Measurements from ENCODE around the gene VCAM1. TPM values are rescaled to one million over a fixed set of nuclear protein-coding genes. Genes with fewer than 3 reads are reported as not detected.

Gene VCAM1
- total and polyA plus RNA-seq, 2 donors (not counting 3 experiments of a cell fraction or from before 2014, with no cell fraction given), result 1.8 to 2.3 TPM

- no peaks in the 10 kb centered on the region for H3K27me3 ChIP-seq (ENCODE audit: control insufficient read depth in 2 of 2, insufficient read depth in 2 of 2, low read length in 2 of 2)
- no peak overlapping the region for H3K4me3 ChIP-seq (replicated peaks in 1 of 3; ENCODE audit: insufficient read depth in 1 of 3, low read depth in 1 of 3, low read length in 3 of 3)
- H3K4me2 ChIP-seq (ENCODE audit: insufficient read depth, low read length), result peak overlapping the region; percentile 86
- BruUV-seq (replicated peaks), result no TSS peak
- H3K36me3 ChIP-seq (ENCODE audit: control insufficient read depth in 2 of 2, extremely low read depth in 1 of 2, insufficient read depth in 2 of 2, low read length in 2 of 2), result no peaks in the 10 kb centered on the region
- peaks cover 33% of the 10 kb centered on the region for H3K4me1 ChIP-seq (ENCODE audit: control insufficient read depth, extremely low read depth, insufficient read depth, low read length)
- no peaks in the 10 kb centered on the region for H4K20me1 ChIP-seq (replicated peaks; ENCODE audit: control insufficient read depth, extremely low read depth, insufficient read depth, low read length)
- dilution Hi-C loops (cut with MboI; ENCODE audit: extremely low pct_ligation_motif_present, low sequenced_read_pairs), result no loop called here
- ChIA-PET CTCF (no interaction called here), POLR2A (no interaction called here)
- FAIRE-seq (no peak), DNase-seq (ENCODE audit: low read depth, low spot score) (no peak)
- H3K9ac ChIP-seq (replicated peaks; ENCODE audit: extremely low read depth, insufficient read depth, low read length), result no peak overlapping the region
- peak overlapping the region; percentile 78 for H3K27ac ChIP-seq (ENCODE audit: insufficient read depth, low read depth, low read length)
- H2AFZ ChIP-seq (ENCODE audit: low read depth, low read length), result no peak overlapping the region
- intact Hi-C loops (cut with micrococcal nuclease), result no loop called here
- no peaks in the 10 kb centered on the region for H3K79me2 ChIP-seq (ENCODE audit: control insufficient read depth, insufficient read depth, low read length)
- no peaks in the 10 kb centered on the region for H3K9me1 ChIP-seq (replicated peaks; ENCODE audit: control insufficient read depth, extremely low read depth, insufficient read depth, low read length)
- no peaks in the 10 kb centered on the region for H3K9me3 ChIP-seq (replicated peaks; ENCODE audit: control insufficient read depth, insufficient read depth, low read length)
- TF ChIP-seq POLR2A (IDR thresholded peaks at IDR 0.05; ENCODE audit: low read depth, low read length) (no peak), GATA2 (IDR thresholded peaks at IDR 0.05; ENCODE audit: insufficient read depth, insufficient read length, low read depth, low read length) (no peak)
These were observed 49.8 kb downstream of the VCAM1 start for GRCh38 chr1:100769323-100769722.

GRCh38 chr1:100769906-100770646 lies 50.5 kb downstream of the VCAM1 start:
- peaks cover 33% of the 10 kb centered on the region for H3K4me1 ChIP-seq (ENCODE audit: control insufficient read depth, extremely low read depth, insufficient read depth, low read length)
- peak overlapping the region; percentile 59 for H2AFZ ChIP-seq (ENCODE audit: low read depth, low read length)
- no peaks in the 10 kb centered on the region for H3K79me2 ChIP-seq (ENCODE audit: control insufficient read depth, insufficient read depth, low read length)
- H3K9me1 ChIP-seq (replicated peaks; ENCODE audit: control insufficient read depth, extremely low read depth, insufficient read depth, low read length), result no peaks in the 10 kb centered on the region
- H3K27me3 ChIP-seq (ENCODE audit: control insufficient read depth in 2 of 2, insufficient read depth in 2 of 2, low read length in 2 of 2), result no peaks in the 10 kb centered on the region
- H3K9me3 ChIP-seq (replicated peaks; ENCODE audit: control insufficient read depth, insufficient read depth, low read length), result no peaks in the 10 kb centered on the region
- ChIA-PET POLR2A (no interaction called here), CTCF (interaction anchor here (1.2 to 1.4 kb wide), 2 partner anchors 99 to 119 kb away, joined by 3 to 5 read pairs; no protein-coding TSS in a partner anchor)
- peak overlapping the region; percentile 47 for H3K9ac ChIP-seq (replicated peaks; ENCODE audit: extremely low read depth, insufficient read depth, low read length)
- intact Hi-C loops (cut with micrococcal nuclease) (loop anchor here (1.0 to 5.0 kb wide), 2 partner anchors 29 to 33 kb away; no protein-coding TSS in a partner anchor), dilution Hi-C loops (cut with MboI; ENCODE audit: extremely low pct_ligation_motif_present, low sequenced_read_pairs) (no loop called here)
- H3K36me3 ChIP-seq (ENCODE audit: control insufficient read depth in 2 of 2, extremely low read depth in 1 of 2, insufficient read depth in 2 of 2, low read length in 2 of 2), result no peaks in the 10 kb centered on the region
- H3K4me2 ChIP-seq (ENCODE audit: insufficient read depth, low read length), result peak overlapping the region; percentile 86
- peak overlapping the region; percentile 78 for H3K27ac ChIP-seq (ENCODE audit: insufficient read depth, low read depth, low read length)
- TF ChIP-seq EZH2 (IDR thresholded peaks at IDR 0.05; ENCODE audit: borderline replicate concordance, low read depth, low read length, severe bottlenecking), result no peak
- no peak for TF ChIP-seq GATA2 (IDR thresholded peaks at IDR 0.05; ENCODE audit: insufficient read depth, insufficient read length, low read depth, low read length)
- TF ChIP-seq MAX (IDR thresholded peaks at IDR 0.05; ENCODE audit: insufficient read depth, insufficient read length), result no peak
- TF ChIP-seq CTCF (IDR thresholded peaks at IDR 0.05; ENCODE audit: extremely low read depth in 1 of 2, insufficient read depth in 1 of 2, low read depth in 1 of 2, low read length in 2 of 2), result no peak
- no peak for TF ChIP-seq MYC (IDR thresholded peaks at IDR 0.05; ENCODE audit: low read depth, low read length)
- no peak for TF ChIP-seq POLR2A (IDR thresholded peaks at IDR 0.05; ENCODE audit: low read depth, low read length)
- TF ChIP-seq FOS (IDR thresholded peaks at IDR 0.05; ENCODE audit: borderline replicate concordance, insufficient read depth, low read length), result no peak
- no peak for TF ChIP-seq POLR2AphosphoS5 (IDR thresholded peaks at IDR 0.05; ENCODE audit: insufficient read depth, low read depth, low read length)
- no peak for TF ChIP-seq JUN (IDR thresholded peaks at IDR 0.05; ENCODE audit: borderline replicate concordance, insufficient read depth, insufficient read length, low read depth)
- H3K4me3 ChIP-seq (replicated peaks in 1 of 3; ENCODE audit: insufficient read depth in 1 of 3, low read depth in 1 of 3, low read length in 3 of 3), result peak overlapping the region in 1 of 3 experiments; percentile 28
- no TSS peak for BruUV-seq (replicated peaks)
- FAIRE-seq, result peak; percentile 8
- H4K20me1 ChIP-seq (replicated peaks; ENCODE audit: control insufficient read depth, extremely low read depth, insufficient read depth, low read length), result no peaks in the 10 kb centered on the region
- DNase-seq (ENCODE audit: low read depth, low spot score), result peak; percentile 88
